ENCODE results near the gene TMCC2.
A peak's percentile ranks its signal among the peaks of the same experiment; 100 is the strongest.
"Not testable (repeated sequence)": the region's sequence is repeated elsewhere in the genome, so short reads cannot be mapped to it uniquely, and the experiment has no call there.

Gene TMCC2

DNA sequence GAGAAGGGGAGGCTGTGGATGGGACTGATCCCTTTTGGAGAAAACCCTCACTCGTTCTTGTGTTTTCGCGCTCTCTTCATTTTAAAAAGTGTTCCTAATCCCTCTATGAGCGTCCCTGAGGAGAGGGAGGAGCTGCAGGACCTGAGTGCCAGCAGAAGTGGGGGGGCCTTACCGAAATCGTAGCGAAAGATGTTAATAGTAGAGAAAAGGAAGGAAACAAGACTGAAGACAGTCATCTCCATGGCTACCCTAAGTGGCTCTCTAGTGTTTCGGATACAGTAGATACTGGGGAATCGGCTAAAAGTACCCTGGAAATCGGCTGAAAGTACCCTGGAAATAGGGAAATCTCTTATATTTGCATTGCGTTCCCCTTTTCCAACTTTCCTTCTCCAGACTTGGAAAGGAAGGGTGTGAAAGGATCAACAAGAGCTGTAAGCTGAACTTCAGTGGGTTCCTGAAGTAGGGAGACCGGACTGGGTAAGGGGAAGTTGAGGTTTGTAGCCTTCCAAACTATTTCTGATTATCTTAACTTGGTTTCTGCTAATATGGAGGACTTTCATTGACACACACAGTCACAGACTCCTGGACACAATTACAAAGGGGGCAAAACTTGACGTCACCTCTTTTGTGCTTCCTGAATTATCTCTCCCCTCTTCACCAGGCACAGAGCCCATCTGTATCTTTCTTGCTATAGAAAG is 15.8 kb upstream of the TMCC2 start:
- no peak for DNase-seq (ENCODE audit: low spot score)

DNA sequence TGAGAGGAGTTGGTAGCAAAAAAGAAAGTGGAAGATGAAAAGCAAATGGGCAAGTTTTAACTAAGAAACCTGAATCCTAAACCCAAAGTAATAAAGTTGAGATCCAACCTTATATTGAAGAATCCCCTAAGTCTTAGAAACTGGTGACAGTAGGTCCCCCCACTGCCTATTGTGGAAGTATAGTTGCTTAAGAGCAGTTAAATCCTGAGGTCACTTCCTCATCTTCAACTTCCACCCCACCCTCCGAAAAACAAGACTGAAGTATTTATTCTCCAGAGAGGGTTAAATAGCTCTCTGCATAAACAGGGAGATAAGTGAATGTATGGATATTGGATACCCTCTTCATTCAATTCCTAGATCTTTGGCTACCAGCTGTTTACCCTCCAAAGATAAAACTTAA is 13.0 kb upstream of the TMCC2 start:
- DNase-seq (ENCODE audit: low spot score) = no peak

- DNase-seq (ENCODE audit: low spot score) = no peak
These were observed 11.2 kb upstream of the TMCC2 start for GRCh38 chr1:205216588-205216987.

DNA sequence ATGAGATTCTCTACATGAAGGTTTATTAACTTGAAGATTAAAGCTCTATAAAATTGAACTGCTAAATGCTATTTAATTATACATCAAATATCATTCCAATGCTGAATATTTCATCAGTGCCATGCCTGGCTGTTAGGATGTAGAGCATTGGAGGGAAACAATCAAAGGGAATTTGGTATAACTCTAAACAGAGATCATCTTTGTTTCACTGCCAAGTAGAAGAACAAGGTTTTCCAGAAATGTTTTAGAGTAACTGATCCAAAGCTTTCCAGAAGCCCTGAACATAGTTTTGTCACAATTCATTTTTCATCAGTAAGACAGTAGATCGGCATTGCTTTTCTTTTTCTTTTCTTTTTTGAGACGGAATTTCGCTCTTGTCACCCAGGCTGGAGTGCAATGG is 10.3 kb upstream of the TMCC2 start:
- DNase-seq (ENCODE audit: low spot score) = no peak

DNA sequence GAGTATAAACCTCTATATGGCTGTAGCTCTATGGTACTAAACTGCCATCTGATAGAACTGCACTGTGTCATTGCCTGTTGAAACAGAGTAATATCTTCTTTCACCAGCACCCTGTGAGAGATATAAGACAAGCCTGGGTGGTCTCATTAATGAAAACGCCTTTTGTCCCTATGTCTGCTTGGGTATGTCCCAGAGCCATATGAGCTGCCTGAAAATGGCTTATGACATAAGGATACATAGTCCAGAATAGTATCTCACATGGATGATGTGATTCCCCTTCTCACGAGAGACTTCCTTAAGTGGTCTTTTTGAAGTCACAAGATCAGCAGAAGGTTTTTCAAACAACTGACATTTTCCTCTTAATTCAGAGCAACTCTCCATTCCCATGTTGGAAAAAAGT is 7.3 kb upstream of the TMCC2 start:
- no peak for DNase-seq (ENCODE audit: low spot score)

GRCh38 chr1:205224736-205225135 is 3.0 kb upstream of the TMCC2 start:
- DNase-seq (ENCODE audit: low spot score) = no peak

- DNase-seq (ENCODE audit: low spot score) = no peak
These were observed 1.6 kb upstream of the TMCC2 start for GRCh38 chr1:205225901-205226765.

DNA sequence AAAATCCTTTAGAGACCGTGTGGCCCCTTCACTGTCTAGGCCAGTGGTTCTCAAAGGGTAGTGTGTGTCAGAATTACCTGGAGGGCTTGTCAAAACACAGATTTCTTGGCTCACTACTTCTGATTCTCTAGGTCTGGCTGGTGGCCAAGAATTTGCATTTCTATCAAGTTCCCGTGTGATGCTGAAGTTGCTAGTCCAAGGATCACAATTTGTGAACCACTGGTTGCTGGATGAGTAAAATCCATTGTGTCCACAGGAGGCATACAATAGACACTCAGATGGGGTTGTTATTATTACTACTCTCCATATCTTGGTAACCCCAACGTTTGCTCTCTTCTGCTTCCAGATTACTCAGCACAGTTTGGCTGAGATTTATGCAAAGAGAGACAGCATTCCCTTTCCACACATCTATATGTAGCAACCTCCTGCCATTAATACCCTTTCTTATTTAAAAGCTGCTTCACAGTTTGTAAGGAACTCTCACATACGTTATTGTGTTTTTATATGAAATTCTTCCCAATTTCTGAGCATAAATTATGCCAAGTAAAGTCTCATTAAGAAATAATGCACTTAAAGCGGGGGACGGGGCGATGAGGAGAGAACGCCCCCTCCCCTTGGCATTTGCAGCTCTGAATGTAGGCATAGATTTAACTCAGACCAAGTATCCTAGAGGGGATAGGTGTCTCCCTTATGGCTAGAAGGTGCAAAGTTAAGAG is 720 bp upstream of the TMCC2 start:
- DNase-seq (ENCODE audit: low spot score) = peak; percentile 45

DNA sequence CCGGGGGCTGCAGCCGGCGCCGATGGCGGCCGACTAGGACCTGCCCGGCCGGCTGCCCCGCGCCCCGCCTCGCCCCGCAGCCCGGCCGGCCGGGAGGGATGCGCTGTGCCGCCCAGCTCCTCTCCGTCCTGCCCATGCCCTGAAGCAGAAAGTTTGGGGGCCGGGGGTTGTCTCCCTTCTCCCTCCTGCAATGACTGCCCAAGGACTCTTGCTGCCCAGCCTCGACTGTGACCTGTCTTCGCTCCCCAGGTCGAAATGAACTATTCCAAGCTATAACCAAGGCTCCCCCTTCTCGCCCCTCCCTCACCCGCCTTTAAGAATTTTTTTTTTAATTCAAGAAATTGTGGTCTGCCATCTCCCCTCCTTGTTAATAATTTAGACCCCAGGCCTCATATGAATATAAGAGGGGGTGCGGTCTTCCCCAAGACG is 361 bp downstream of the TMCC2 start:
- DNase-seq (ENCODE audit: low spot score) = no peak

DNA sequence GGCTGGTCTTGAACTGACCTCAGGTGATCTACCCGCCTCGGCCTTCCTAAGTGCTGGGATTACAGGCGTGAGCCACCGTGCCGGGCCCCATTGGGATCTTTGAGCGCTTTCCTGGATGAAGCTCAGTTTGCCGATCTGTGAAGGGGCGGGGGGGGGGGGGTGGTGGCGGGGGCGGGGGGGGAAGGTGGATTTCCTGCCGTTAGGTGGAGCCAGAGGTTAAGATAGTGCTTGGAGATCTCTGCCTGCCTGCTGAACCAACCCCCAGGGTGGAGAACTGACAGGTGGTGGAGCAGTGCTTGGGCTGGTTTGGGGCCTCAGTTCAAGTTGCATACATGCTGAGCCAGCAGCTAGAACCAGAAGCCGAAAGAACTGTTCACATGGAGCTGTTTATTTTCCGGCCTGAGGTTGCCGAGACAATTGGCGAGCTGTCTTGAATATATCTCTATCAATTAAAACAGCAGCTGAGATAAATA is 1.7 kb downstream of the TMCC2 start:
- peak; percentile 84 for DNase-seq (ENCODE audit: low spot score)

GRCh38 chr1:205229916-205230700 is 2.4 kb downstream of the TMCC2 start:
- DNase-seq (ENCODE audit: low spot score) = peak; percentile 70

DNA sequence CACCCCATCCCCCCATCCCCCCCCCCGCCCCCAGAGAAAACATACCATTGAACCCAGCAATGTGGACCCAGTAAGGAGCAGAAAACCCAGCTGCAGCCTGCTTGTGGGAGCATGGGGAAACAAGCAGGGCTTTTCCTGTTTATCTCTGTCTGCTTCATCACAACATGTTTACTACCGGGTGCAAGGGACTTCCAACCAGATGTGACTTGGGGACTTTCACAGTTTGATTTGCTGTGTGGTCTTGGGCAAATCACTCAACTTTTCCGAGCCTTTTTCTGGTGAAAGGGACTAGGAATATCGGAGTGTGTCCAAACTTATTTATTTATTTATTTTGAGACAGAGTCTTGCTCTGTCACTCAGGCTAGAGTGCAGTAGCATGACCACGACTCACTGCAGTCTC is 3.2 kb downstream of the TMCC2 start:
- peak; percentile 69 for DNase-seq (ENCODE audit: low spot score)

- no peak for DNase-seq (ENCODE audit: low spot score)
These were observed 4.5 kb downstream of the TMCC2 start for GRCh38 chr1:205232127-205232820.

GRCh38 chr1:205232945-205233397 is 5.2 kb downstream of the TMCC2 start:
- no peak for DNase-seq (ENCODE audit: low spot score)

DNA sequence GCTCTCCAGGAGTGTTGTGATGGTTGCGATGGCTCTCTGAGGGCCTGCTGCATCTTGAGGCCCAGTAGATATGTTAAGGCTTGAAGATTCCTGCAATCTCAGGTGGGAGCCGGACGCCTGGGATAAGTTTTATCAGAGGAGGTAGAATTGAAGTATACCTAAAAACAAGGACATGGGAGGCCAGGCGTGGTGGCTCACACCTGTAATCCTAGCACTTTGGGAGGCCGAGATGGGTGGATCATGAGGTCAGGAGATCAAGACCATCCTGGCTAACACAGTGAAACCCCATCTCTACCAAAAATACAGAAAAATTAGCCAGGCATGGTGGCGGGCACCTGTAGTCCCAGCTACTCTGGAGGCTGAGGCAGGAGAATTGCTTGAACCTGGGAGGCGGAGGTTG is 6.2 kb downstream of the TMCC2 start:
- not testable (repeated sequence) for DNase-seq (ENCODE audit: low spot score)

- no peak for DNase-seq (ENCODE audit: low spot score)
These were observed 8.2 kb downstream of the TMCC2 start for GRCh38 chr1:205235951-205236350.

DNA sequence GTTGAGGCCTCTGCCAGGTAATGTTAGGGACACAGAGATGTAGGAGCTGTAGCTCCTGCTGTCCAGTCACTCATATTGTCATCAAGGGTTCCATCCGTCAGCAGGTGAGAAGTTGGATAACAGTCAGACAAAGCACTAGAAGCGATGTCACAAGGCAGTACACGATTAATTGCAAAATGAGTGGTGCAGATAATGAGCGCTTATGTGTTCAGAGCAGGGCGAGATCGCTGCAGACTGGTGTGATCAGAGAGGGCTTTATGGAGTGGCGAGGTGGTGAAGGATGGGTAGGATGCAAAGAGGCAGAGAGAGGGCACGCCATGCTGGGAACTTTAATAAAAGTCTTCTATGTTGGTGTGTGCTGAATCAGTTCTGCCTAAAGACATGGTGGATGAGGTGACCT is 8.8 kb downstream of the TMCC2 start:
- DNase-seq (ENCODE audit: low spot score) = no peak

DNA sequence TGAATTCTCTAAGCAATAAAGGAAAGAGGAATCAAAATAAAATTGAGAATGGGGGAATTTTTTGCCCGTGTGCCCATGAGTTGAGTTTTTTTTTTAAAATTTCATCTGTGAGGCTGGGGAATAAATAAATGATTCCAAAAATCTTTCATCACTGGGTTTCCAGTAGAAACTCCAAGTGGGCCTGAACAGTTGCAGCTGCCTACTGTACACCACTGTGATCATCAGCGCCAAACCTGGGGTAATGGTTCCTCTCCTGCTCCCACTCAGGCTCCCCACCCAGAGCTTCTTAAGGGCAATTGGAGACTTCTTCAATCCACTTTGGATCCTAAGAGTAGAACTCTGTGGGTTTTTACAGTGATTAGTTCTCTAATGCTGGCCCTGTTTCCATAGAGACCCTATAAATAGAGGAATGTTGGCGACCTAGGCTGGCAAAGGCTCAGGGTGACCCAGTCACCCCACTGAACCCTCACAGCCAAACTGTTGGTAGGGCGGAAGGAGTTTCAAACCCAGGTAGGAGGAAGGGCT is 9.3 kb downstream of the TMCC2 start:
- DNase-seq (ENCODE audit: low spot score) = no peak

- peak; percentile 68 for DNase-seq (ENCODE audit: low spot score)
These were observed 10.1 kb downstream of the TMCC2 start for GRCh38 chr1:205237526-205238484.

DNA sequence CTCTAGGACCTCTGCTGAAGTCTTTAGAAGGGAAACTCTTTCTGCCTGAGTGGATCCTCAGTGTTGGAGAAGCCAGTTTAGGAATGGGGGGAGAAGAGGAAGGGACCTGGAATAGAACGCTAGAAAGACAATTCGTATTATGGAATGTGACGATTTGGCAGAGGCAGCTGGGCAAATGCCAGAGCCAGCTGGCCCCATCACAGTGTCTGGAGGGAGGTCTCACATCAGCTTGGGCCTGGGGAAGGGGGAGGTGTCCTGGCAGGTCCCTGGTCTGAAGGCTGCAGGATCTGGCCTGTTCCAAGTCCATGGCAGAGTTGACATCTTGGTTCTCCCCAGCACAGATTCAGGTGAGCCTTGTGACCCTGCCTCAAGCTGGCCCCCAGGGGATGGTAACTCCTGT is 11.3 kb downstream of the TMCC2 start:
- no peak for DNase-seq (ENCODE audit: low spot score)

All from hematopoietic multipotent progenitor cell treated with erythropoietin and hydrocortisone succinate and interleukin-3 and kit ligand, for 15 days (in vitro differentiated cells).